NOMO-1 treated with DMSO at 0.1 percent for 48 hours (cell line): Measurements from ENCODE around the gene STAT1.
A peak's percentile ranks its signal among the peaks of the same experiment; 100 is the strongest.

Source experiments
- DNase-seq: peaks from one replicate; lab custom pipeline; 2025; ENCODE audit not compliant: unreplicated experiment; lab: John Stamatoyannopoulos, UW

The STAT1 gene

GRCh38 chr2:191013932-191014652 lies at the start of gene STAT1:
STAT1 (minus strand) TSS chr2:191014171; CDS start chr2:191010003, 4,168 bp downstream.
- peak; percentile 88 for DNase-seq

DNA sequence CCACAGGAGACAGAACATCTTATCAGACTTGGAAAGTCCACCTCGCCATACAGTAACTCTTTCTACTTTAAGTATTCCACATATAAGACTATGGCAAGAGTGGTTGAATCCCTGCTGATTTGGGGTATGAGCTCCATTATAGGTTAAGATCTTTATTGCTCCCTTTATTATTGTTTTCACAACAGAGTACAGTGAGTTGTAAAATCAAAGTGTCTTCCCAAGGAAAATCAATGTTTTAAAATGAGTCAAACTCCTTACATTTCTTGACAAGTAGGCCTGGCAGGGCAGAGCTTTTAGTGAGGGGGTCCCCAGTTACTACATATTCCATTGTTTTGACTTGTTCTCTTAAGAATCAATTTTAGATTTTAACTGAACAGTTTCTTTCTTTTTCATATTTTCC lies 49.6 kb upstream of the STAT1 start:
- no peak for DNase-seq

GRCh38 chr2:191061381-191061980 lies 47.5 kb upstream of the STAT1 start:
- DNase-seq: no peak

DNA sequence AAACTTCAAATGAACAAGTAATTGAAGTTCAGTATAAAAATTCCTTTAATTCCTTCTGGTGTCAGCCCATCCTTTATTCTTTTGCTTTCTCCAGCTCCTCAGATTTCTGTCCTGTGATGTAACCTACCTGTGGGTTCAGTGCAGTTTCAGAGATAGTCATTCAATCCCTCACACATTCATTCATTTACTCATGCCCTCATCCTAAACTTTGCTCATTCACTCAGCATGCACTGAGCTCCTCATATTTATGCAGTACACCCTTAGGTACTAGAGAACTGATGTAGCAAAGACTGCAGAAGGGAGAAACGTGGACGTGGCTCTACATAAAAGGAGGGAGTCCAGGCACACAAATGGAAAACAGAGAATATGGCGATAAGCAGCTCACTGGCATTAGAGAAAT lies 45.3 kb upstream of the STAT1 start:
- DNase-seq: no peak

- peak; percentile 50 for DNase-seq
These were observed 42.3 kb upstream of the STAT1 start for GRCh38 chr2:191056228-191056627.

DNA sequence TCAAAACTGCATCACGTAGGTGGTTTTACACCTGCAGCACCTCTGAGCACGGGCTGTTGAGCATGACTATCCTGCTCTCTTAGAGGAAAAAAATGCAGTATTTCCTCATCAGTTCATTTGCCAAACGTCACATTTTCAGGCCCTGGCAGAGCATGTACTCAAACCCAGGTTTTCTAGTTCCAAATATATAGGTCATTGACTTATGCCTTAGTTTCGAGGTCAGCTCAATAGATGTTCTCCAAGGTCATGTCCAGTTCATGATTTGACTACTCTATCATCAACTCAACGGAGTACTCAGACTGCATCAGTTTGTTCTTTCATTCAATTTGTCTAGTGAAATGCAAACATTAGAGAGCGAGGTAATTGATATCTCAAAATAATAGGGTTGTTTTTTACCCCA lies 39.3 kb upstream of the STAT1 start:
- no peak for DNase-seq

DNA sequence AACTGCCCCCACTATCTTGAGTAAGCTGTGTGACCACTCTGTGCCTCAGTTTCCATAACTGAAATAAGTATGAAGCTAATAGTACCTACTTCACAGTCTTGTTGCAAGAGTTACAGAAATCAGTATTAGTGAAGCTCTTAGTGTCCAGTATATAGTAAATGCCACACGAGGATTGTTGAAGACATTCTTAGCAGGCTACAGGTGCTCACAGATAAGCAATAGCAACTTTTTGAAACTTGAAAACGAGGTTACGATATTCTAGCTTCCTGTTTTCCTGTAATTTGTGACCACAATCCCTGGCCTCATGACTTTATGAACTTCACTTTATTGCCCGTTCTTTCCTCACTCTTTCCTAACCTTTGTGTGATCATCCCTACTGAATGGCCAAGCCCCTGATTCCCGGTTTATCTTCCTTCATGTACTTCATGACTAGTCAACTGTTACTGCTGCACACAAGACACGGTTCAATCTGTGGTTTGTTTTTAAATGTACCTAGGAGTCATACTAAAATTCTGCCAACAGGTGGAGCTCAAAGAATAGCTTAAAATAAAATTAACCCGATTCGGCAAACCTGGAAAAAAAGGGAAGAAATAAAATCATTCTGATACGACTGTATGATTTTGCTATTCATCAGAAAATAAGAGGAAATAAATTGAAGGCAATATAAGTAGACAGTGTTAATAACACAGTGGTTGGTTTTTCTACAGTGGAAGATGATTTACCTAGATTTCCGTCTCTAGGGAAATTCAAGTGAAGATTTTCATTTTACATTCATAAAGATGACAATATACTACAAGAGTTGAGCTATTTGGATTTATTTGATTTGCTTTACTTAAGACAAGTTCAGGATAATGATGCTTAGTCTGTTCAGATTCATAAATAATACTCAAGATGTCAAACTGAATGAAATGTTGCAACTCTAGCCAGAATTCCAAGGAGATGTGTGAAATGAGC lies 38.1 kb upstream of the STAT1 start:
- DNase-seq: peak; percentile 60

- no peak for DNase-seq
These were observed 37.2 kb upstream of the STAT1 start for GRCh38 chr2:191051177-191051576.

DNA sequence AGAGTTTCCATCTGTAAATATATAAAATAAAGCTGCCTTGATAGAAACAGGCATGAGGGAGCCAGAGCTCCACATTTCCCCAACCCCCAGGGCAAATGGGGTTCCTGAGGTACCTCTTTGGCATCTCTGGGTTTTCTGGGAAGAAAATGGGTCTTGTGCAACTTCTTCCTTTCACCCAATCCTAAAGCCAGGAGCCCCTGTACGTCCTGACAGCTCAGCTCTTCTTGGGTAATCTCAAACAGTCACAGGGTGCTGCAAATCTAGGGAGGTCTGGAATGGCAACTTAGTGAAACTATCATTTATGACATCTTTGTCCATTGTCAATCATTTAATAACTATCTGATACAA lies 36.6 kb upstream of the STAT1 start:
- no peak for DNase-seq

DNA sequence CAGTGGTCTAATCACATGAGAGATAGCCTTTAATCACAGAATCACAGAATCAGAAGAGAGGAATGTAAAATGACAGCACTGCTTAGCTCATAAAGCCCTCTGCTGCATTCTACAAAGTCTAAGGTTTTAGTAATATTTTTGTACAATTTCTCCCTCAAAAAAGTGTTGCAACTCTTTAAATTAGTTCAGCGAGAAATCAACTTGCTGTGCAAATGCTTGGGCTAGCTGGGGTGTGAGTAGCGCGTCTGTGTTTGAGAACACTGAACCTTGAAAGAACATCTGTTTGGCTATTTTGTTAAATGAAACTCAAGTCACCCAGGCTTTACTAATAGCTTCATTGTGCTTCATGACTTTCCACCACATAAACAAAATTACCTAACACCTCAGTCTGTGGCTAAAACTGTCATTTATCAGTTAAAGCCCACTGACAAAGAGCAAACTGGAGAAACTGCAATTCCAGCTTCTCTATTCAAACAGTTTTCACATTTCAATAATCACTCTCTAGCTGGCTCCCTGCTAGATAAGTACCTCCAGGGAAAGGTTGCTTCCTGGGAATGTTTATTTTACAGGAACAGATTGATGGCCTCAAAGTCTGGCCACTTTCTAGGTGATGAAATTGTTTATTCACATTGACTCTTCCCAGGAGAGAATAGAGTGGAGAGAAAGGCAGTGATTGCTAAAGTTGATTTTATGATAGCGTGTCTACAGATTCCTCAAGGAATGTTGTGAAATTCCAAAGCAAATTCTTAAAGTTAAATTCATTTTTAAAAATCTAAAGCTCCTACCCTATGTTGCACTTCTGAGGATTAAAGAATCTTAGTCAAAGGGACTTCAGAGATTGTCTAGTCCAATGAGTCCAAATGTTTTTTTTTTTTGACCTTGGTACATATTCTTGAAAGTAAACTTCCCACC lies 36.0 kb upstream of the STAT1 start:
- DNase-seq: peak; percentile 27

GRCh38 chr2:191048073-191048472 lies 34.1 kb upstream of the STAT1 start:
- DNase-seq: no peak

DNA sequence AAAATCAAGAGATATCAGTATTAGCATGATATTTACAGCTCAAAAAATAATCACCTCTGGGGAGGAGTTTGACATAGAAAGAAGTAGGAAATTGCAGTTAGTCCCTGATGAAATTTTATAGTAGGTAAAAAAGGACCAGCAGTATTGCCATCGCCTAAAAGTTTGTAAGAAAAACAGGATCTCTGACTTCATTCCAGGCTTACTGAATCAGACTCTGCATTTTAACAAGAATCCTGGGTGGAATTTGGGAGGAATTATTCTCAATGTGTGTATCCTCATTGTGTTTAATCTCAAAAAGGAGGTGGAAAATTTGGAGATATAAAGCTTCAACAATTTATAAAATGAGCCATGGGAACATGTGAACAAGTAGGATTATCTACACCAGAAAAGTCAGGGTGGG lies 31.2 kb upstream of the STAT1 start:
- no peak for DNase-seq

- no peak for DNase-seq
These were observed 29.5 kb upstream of the STAT1 start for GRCh38 chr2:191043438-191043837.

DNA sequence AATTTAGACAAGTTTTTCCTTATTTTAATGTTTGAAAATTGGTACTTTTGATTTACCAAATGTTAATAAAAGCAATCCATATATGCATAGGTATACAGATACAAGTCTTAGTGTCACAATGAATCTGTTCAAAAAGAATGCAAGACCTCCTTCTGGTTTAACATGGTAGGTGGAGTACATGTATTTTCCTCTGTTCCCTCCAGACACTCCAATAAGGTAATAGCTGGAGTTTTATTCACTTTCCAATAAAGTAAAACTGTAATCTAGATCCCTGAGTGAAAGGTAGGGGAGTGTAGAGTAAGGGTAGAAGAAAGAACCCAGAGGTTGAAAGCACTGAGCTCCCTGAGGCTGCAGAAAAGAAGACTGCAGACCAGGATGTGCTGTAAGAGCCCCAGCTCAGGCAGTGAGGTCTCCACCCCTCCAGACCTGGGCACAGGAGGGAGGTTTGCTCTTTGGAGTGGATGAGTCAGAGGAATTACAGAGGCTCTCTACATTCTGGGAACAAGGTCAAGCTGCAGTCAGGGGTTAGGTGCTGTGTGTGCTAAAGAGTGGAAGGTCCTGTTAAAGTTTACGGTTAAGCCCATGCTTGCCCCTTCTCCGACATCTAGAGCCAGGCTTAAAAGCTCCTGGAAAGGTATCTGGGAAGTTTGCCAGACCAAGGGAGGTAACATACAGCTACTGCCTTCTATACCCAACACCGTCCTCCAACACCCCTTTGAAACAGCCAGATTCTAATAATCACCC lies 27.6 kb upstream of the STAT1 start:
- no peak for DNase-seq

GRCh38 chr2:191039616-191040015 lies 25.6 kb upstream of the STAT1 start:
- DNase-seq: no peak

GRCh38 chr2:191038741-191039140 lies 24.8 kb upstream of the STAT1 start:
- no peak for DNase-seq

- peak; percentile 55 for DNase-seq
These were observed 24.3 kb upstream of the STAT1 start for GRCh38 chr2:191038241-191038725.

GRCh38 chr2:191037351-191037750 lies 23.4 kb upstream of the STAT1 start:
- DNase-seq: no peak

DNA sequence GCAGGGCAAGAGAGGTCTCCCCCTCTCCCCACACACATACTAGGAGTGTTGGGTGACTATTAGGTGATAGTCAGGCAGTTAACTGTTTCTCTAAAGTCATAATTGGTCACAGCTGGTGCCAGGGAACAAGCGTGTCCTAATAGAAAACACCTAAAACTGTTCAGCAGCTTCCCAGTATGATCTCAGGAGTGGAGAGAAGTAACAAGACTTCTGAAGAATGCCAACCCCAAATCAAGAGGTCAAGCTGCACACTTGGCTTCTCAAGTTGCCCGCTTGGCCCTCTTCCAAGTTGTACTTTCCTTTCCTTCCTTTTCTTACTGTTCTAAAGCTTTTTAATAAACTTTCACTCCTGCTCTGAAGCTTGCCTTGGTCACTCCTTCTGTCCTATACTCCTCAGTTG lies 22.4 kb upstream of the STAT1 start:
- DNase-seq: no peak
